SK-N-MC (cell line): ENCODE data around the gene FER.
"Not testable (repeated sequence)": the region's sequence is repeated elsewhere in the genome, so short reads cannot be mapped to it uniquely, and the experiment has no call there.

Source experiments
- DNase-seq: peaks from one replicate; pipeline ENCODE4 v3.0.0-alpha.2; 2011; ENCODE audit warnings: low read depth, low spot score
- H3K27ac ChIP-seq: fragments of 200-600 bp; sonication (generic); 2 replicates; pipeline ENCODE4 v1.5.1; 2016; ENCODE audit warnings: mixed run types
- H3K36me3 ChIP-seq: fragments of 200-600 bp; sonication (generic); 2 replicates; pipeline ENCODE4 v1.6.1; 2017; ENCODE audit warnings: antibody characterized with exemption, low read length, mixed read lengths; ENCODE audit not compliant: insufficient read depth
- H3K4me3 ChIP-seq: fragments of 200-600 bp; sonication (generic); 2 replicates; pipeline ENCODE4 v1.5.1; 2016
- H3K9ac ChIP-seq: fragments of 200-600 bp; sonication (generic); 2 replicates; pipeline ENCODE4 v1.8.0; 2017; ENCODE audit warnings: mixed run types, mixed read lengths; ENCODE audit not compliant: insufficient read length
- H3K9me3 ChIP-seq: fragments of 200-600 bp; sonication (generic); 2 replicates; pipeline ENCODE4 v1.6.1; 2017; ENCODE audit warnings: low read depth, mild to moderate bottlenecking, antibody characterized with exemption, low read length, moderate library complexity, mixed read lengths
- EZH2 ChIP-seq: fragments of 200-600 bp; sonication (generic); IDR thresholded peaks from one replicate; pipeline ENCODE4 v1.6.1; 2017; ENCODE audit warnings: antibody characterized with exemption
- FOXP2 ChIP-seq: optimal IDR thresholded peaks from 2 replicates; pipeline ENCODE3; 2011; ENCODE audit warnings: mild to moderate bottlenecking, moderate library complexity; ENCODE audit not compliant: insufficient read depth; ENCODE audit errors: extremely low read length, control extremely low read depth
- POLR2AphosphoS5 ChIP-seq: IDR thresholded peaks from 2 replicates; pipeline ENCODE4 v1.6.1; 2012; ENCODE audit warnings: mild to moderate bottlenecking, low read depth, low read length, borderline replicate concordance

The FER gene

GRCh38 chr5:108867656-108868055 is 120.0 kb downstream of the FER start:
- no peak for DNase-seq
- H3K27ac ChIP-seq = no peak overlapping the region
- TF ChIP-seq POLR2AphosphoS5 (no peak), FOXP2 (no peak), EZH2 (no peak)
- H3K36me3 ChIP-seq = 0 out of 2 replicates have a peak, but pooled peaks cover 3% of the 10 kb centered on the region
- H3K9ac ChIP-seq = no peak overlapping the region
- no peaks in the 10 kb centered on the region for H3K9me3 ChIP-seq
- H3K4me3 ChIP-seq = no peak overlapping the region

GRCh38 chr5:108869066-108869465 is 121.4 kb downstream of the FER start:
- Histone ChIP-seq H3K9ac (no peak overlapping the region), H3K9me3 (no peaks in the 10 kb centered on the region), H3K36me3 (0 out of 2 replicates have a peak, but pooled peaks cover 3% of the 10 kb centered on the region), H3K4me3 (no peak overlapping the region), H3K27ac (no peak overlapping the region)
- TF ChIP-seq FOXP2 (no peak), EZH2 (no peak), POLR2AphosphoS5 (no peak)
- no peak for DNase-seq

- Histone ChIP-seq H3K36me3 (no peaks in the 10 kb centered on the region), H3K9ac (no peak overlapping the region), H3K27ac (peak overlapping the region; percentile 68), H3K9me3 (no peaks in the 10 kb centered on the region), H3K4me3 (no peak overlapping the region; the same call in 1 of the 2 replicates)
- no peak for DNase-seq
- TF ChIP-seq EZH2 (no peak), POLR2AphosphoS5 (no peak), FOXP2 (no peak)
These were observed 128.8 kb downstream of the FER start for GRCh38 chr5:108876451-108876850.

GRCh38 chr5:108878756-108879155 is 131.1 kb downstream of the FER start:
- Histone ChIP-seq H3K36me3 (no peaks in the 10 kb centered on the region), H3K4me3 (no peak overlapping the region), H3K9me3 (no peaks in the 10 kb centered on the region), H3K27ac (no peak overlapping the region), H3K9ac (no peak overlapping the region)
- TF ChIP-seq POLR2AphosphoS5 = no peak
- no peak for TF ChIP-seq EZH2
- TF ChIP-seq FOXP2 = no peak
- no peak for DNase-seq

- Histone ChIP-seq H3K36me3 (no peaks in the 10 kb centered on the region), H3K9me3 (no peaks in the 10 kb centered on the region), H3K27ac (no peak overlapping the region), H3K9ac (no peak overlapping the region), H3K4me3 (no peak overlapping the region)
- TF ChIP-seq POLR2AphosphoS5 (no peak), EZH2 (no peak), FOXP2 (no peak)
- no peak for DNase-seq
These were observed 133.4 kb downstream of the FER start for GRCh38 chr5:108881133-108881532.

- no peak overlapping the region for H3K4me3 ChIP-seq
- H3K27ac ChIP-seq = no peak overlapping the region
- no peak for DNase-seq
- H3K36me3 ChIP-seq = no peaks in the 10 kb centered on the region
- no peaks in the 10 kb centered on the region for H3K9me3 ChIP-seq
- H3K9ac ChIP-seq = no peak overlapping the region
- TF ChIP-seq EZH2 (no peak), FOXP2 (no peak), POLR2AphosphoS5 (no peak)
These were observed 137.0 kb downstream of the FER start for GRCh38 chr5:108884736-108885135.

GRCh38 chr5:108898257-108898656 is 150.6 kb downstream of the FER start:
- Histone ChIP-seq H3K27ac (no peak overlapping the region), H3K36me3 (no peaks in the 10 kb centered on the region), H3K4me3 (no peak overlapping the region), H3K9ac (no peak overlapping the region), H3K9me3 (no peaks in the 10 kb centered on the region)
- TF ChIP-seq EZH2 (no peak), POLR2AphosphoS5 (no peak), FOXP2 (no peak)
- DNase-seq = no peak

- Histone ChIP-seq H3K4me3 (no peak overlapping the region), H3K36me3 (no peaks in the 10 kb centered on the region), H3K9ac (no peak overlapping the region), H3K27ac (no peak overlapping the region), H3K9me3 (no peaks in the 10 kb centered on the region)
- TF ChIP-seq EZH2 = no peak
- TF ChIP-seq FOXP2 = no peak
- DNase-seq = no peak
These were observed 151.0 kb downstream of the FER start for GRCh38 chr5:108898707-108899106.

GRCh38 chr5:108899244-108899643 is 151.5 kb downstream of the FER start:
- H3K36me3 ChIP-seq, H3K27ac ChIP-seq, H3K4me3 ChIP-seq, H3K9me3 ChIP-seq, H3K9ac ChIP-seq, DNase-seq: not testable (repeated sequence)
